Endothelial cell of umbilical vein (primary cell): ENCODE measurements around the gene SENP2.

Source experiments
- EZH2 ChIP-seq: IDR thresholded peaks from 2 replicates; pipeline ENCODE4 v1.6.1; 2012; ENCODE audit warnings: borderline replicate concordance, low read depth, mild to moderate bottlenecking, moderate library complexity, low read length, inconsistent platforms; ENCODE audit not compliant: severe bottlenecking
- FOS ChIP-seq: IDR thresholded peaks from 2 replicates; pipeline ENCODE4 v1.6.1; 2011; ENCODE audit warnings: mild to moderate bottlenecking, low read length, moderate library complexity, borderline replicate concordance; ENCODE audit not compliant: insufficient read depth
- GATA2 ChIP-seq: IDR thresholded peaks from 2 replicates; pipeline ENCODE4 v1.7.0; 2011; ENCODE audit warnings: low read depth, mild to moderate bottlenecking, moderate library complexity, mixed read lengths, low read length; ENCODE audit not compliant: insufficient read length, insufficient read depth
- JUN ChIP-seq: IDR thresholded peaks from 2 replicates; pipeline ENCODE4 v1.6.1; 2011; ENCODE audit warnings: borderline replicate concordance, low read depth; ENCODE audit not compliant: insufficient read length, insufficient read depth
- MYC ChIP-seq: IDR thresholded peaks from one replicate; pipeline ENCODE4 v1.6.1; 2011; ENCODE audit warnings: mild to moderate bottlenecking, low read depth, low read length
- POLR2A ChIP-seq: IDR thresholded peaks from 2 replicates; pipeline ENCODE4 v1.6.1; 2012; ENCODE audit warnings: low read depth, mild to moderate bottlenecking, control low read depth, low read length
- POLR2AphosphoS5 ChIP-seq: IDR thresholded peaks from 2 replicates; pipeline ENCODE4 v1.6.1; 2012; ENCODE audit warnings: low read depth, mild to moderate bottlenecking, control low read depth, low read length, moderate library complexity; ENCODE audit not compliant: insufficient read depth
- TF ChIP-seq, protein P1 (sequence below), 2 donors: IDR thresholded peaks; 1 replicate in 1 of 2; 2 replicates in 1 of 2; pipeline ENCODE4 v1.5.1; 2011; ENCODE audit warnings: low read length in 2 of 2, mild to moderate bottlenecking in 2 of 2, moderate library complexity in 2 of 2, control low read depth in 1 of 2, inconsistent platforms in 1 of 2, low read depth in 1 of 2; ENCODE audit not compliant: insufficient read depth in 1 of 2; ENCODE audit errors: extremely low read depth in 1 of 2
- TF ChIP-seq, protein P2 (sequence below): IDR thresholded peaks from 2 replicates; pipeline ENCODE4 v1.6.1; 2011; ENCODE audit not compliant: insufficient read depth, insufficient read length

DNA sequence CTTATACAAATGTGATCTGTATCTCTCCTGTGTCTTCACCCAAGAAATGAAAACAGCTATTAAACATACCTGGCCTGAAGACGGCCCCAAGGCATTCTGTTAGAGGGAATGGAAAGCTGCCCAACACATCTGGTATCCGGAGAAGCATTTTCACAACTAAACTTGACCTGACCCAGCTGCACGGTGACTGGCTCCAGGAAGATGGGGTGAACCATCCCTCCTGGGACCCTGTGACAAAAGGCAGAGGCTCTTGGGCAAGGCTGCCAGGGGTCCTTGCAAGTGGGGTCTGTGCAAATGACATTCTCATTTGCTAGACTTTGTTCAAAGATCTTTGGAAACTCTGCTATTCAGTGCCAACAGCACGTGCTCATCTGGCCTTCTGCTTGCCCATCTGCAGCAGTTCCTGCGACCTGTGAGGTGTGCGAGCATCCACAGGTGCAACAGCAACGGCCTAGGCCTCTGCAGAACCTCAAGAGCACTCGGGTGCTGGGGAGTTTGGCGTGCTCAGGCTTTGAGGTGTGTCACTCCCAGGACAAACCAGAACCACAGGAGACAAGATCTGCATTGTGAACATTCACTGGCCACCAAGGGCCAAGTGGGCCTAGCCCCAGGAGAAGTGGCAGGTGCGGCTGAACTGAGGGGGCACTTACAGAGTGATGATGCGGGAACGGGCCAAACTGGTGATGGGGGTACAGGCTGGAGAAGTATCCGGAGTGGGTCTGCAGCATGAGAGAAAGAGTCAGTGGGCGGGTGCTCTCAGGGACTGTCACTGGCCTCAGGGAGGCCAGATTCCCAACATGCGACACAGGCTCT lies 71.8 kb downstream of the SENP2 start:
- no peak for TF ChIP-seq EZH2
- TF ChIP-seq POLR2A = no peak
- TF ChIP-seq, protein P1, sequence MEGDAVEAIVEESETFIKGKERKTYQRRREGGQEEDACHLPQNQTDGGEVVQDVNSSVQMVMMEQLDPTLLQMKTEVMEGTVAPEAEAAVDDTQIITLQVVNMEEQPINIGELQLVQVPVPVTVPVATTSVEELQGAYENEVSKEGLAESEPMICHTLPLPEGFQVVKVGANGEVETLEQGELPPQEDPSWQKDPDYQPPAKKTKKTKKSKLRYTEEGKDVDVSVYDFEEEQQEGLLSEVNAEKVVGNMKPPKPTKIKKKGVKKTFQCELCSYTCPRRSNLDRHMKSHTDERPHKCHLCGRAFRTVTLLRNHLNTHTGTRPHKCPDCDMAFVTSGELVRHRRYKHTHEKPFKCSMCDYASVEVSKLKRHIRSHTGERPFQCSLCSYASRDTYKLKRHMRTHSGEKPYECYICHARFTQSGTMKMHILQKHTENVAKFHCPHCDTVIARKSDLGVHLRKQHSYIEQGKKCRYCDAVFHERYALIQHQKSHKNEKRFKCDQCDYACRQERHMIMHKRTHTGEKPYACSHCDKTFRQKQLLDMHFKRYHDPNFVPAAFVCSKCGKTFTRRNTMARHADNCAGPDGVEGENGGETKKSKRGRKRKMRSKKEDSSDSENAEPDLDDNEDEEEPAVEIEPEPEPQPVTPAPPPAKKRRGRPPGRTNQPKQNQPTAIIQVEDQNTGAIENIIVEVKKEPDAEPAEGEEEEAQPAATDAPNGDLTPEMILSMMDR (IDR thresholded peaks at IDR 0.05; ENCODE audit: extremely low read depth in 1 of 2, insufficient read depth in 1 of 2, low read depth in 1 of 2, low read length in 2 of 2) = no peak
- no peak for TF ChIP-seq POLR2AphosphoS5
- TF ChIP-seq, protein P2, sequence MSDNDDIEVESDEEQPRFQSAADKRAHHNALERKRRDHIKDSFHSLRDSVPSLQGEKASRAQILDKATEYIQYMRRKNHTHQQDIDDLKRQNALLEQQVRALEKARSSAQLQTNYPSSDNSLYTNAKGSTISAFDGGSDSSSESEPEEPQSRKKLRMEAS = no peak
- TF ChIP-seq JUN = no peak
- no peak for TF ChIP-seq FOS
- no peak for TF ChIP-seq MYC
- no peak for TF ChIP-seq GATA2
